HG03571 (cell line): ENCODE results near the gene PMEPA1.

Source experiments
- ATAC-seq: cut with Tn5 transposase; IDR thresholded peaks from one replicate; pipeline ENCODE4 v1.9.1; 2021; ENCODE audit not compliant: unreplicated experiment

Gene PMEPA1

DNA sequence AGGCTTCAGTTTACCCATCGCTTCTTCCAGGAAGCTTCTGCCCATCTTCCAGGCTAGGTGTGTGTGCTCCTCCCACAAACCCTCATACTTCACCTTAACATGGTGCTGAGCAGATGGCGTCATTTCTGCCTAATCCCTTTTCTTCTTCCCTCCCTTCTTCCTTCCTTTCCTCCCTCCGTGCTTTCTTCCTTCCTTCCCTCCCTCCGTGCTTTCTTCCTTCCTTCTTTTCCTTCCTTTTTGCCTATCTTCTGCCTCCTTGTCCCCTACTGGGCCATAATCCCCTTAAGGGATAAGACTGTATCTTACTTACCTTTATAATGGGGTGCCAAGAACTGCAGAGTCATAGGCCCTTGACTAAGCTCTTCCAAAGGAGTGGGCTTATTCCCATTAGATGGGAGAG, 27.5 kb upstream of the PMEPA1 start:
- ATAC-seq, result no peak

DNA sequence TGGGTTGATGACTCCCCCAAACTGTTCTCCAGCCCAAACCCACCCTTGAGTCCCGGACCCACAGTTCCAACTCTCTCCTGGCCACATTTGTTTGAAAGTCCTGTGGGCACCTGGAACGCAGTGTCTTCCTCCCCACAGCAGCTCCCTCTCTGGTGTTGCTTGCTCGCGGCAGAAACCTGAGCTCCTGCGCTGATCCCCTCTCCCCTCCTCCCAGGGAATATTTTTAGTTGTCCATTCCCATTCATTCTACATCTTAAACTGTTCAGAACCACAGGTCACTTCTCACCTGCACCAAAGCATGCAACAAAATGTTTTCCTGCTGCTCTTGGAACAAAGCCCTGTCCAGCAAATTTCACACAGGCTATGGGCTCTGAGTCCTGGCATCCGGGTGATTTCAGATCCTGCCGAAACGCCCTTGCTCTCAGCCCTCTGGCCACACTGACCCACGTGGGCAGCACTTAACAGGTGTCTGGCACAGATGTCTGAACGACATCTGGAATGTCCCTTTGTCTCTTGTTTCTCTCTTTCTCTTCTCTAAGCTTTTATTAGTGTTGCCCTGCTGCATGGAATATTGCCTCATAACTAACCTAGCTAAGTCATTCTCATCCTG, 27.0 kb upstream of the PMEPA1 start:
- ATAC-seq, result no peak

DNA sequence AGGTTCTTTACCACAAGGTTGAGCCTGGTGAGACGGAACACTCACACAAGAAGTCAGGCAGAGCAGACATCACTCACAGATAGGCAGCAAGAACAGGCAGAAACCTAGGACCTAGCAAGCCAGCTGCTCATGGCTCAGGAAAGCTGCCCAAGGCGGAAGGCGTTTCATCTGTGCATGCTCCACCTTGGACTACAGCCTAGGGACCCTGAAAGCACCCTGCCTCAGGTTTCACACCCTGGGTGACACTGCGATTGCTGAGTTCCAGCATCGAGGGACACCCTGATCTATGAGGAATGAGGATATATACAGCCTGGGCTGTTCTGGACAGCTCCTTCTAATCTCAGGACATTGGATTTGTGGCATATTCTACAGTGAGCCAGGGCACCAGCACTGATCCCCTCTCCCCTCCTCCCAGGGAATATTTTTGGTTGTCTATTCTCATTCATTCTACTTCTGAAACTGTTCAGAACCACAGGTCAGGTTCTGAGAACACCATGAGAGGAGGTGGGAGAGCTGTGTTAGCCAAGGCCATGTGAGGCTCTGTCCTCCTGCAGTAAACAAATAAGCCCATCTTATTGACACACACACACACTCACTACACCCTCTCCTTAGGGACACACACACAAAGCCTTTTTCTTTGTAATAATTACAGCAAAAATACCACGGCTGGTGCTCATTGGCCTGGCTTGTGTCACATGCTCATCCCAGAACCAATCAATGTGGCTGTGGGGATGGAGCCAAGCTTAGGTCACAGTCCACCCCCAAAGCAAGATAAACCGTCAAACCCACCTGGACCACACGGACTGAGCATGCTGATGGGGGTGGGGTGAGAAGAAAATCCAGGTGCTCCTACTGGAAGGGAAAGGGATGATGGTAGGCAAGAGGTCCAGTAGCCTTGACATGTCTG, 26.3 kb upstream of the PMEPA1 start:
- ATAC-seq, result no peak

DNA sequence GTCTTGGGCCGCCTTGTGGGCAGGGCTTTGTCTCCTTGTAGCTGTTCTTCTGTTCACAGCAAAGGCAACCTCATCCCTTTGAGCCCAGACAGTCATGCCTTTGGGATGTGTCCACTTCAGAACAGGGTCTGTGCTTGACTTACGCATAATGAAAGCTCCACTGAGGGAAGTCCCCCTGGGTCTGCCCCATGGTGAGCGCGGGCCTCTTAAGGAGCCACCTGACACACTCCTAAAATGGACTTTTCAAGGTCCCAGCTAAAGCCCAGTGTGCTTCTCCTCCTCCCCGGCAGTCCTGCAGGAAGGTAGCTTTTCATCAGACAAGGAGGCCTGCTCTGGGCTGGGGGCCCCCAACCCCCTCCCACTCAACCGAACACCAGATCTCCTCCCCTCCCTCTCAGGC, 24.9 kb upstream of the PMEPA1 start:
- no peak for ATAC-seq

DNA sequence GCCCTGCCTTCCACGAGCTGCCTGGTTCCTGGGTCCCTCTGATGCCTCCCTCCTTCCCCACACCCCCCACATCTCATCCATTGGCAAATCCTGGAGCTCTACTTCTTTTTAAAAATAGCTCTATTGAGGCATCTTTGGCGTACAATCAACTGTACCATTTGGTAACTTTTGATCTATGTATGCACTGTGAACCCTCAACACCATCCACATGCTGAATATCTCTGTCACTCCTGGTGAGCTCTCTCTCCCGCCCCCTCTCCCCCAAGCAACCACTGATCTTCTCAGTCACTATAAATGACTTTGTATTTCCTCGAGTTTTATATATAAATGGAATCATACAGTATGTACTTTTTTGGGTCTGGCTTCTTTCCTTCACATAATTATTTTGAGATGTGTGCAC, 22.4 kb upstream of the PMEPA1 start:
- ATAC-seq, result no peak

DNA sequence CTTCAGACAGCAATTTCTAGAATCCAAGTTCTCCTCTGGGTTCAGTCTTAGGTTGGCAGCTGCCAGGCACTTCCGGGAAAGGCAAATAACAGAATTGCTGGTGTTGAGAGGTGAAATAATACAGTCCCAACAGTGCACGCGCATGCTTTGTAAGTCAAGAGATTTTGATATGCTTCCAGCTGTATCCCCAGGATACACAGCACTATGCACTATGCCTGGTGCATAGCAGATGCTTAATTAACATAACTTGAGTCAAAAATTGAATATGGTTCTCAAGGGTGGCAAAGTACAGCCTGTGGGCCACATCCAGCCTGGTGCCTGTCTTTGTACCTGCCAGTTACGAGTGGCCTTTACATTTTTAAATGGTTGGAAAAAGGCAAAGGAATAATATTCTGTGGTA, 18.9 kb upstream of the PMEPA1 start:
- ATAC-seq, result no peak

DNA sequence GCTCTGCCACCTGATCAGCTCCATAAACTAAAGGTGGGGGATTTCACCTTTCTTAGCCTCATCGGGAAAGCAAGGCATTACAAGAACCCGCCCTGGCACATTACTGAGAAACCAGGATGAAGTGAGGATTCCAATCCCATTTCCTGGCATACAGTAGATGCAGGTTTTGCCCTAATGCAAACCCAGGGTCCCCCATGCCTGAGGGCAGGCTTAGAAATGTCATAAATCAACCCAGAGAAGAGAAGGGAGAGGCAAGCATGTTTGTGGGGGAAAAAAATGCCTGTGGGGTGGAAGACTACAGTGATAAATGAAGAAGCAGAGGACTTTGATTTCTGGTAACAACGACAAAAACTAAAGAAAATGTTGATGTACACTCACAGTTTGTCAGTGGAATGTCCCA, 18.0 kb upstream of the PMEPA1 start:
- ATAC-seq, result no peak

DNA sequence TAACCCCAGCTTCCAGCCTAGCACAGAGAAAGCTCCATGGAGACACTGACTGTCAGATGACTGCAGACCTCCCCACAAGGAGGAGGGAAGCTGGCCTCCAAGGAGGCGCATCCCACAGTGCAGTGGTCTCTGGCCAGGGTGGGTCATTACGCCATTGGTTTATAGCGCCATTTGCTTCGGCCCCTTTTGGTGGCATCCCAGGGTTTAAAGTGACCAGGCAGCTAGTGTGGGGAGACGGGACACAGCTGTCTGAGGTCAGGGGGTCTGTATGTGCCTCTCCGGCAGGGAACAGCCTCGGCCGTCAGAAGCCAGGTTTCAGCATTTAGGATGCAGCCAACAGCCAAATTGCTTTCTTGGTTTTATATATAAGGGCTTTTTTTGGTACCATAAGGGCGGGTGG, 15.8 kb upstream of the PMEPA1 start:
- ATAC-seq, result no peak

DNA sequence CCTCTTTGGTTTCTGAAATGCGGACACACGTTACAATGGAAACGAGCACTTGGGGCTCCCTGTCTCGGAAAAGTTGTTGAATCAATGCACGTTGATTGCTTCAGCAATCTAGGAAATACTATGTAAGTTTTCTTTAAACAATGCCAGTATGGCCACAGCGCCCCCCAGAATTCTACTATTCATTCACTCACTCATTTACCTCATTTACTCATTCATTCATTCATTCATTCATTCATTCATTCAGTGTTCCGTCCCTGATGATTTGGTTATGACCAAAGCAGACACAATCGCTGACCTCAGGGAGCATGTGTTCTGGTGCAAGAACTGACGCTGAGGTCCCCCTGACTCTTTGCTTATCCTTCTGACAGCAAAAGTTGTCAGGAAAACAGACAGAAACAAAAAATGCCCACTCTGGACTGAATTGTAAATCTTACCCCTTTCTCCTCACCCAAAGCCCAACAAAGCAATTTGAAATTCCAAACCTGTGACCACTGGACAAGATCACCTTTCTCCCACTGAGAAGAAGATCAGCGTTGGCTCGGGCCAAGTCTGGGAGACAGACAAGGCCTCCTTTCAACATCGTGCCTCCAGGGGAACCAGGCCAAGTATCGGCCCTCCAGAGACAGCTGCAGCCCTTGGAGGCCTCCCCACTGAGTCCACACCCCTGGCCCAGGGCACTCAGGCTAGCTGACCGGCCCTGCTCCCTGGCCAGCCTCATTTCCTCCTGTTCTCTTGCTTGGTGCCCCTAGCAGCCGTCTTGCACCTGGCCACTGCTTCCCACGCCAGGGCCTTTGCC, 15.0 kb upstream of the PMEPA1 start:
- ATAC-seq, result no peak

DNA sequence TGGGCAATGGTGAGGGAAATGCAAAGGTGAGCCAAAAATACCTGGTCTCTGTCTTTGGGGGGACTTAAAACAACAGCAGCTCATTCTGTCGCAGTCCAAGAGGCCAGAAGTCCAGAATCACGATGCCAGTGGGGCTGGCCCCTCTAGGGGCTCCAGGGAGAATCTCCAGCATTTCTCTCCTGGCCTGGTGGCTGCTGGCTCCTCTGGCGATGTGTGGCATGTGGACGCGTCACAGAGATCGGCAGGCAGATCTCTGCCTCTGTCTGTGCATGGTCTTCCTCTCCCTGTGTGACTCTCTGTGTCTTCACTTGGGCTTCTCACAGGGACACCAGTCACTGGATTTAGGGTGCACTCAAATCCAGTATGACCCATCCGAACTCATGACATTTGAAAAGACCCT, 14.0 kb upstream of the PMEPA1 start:
- ATAC-seq, result no peak

DNA sequence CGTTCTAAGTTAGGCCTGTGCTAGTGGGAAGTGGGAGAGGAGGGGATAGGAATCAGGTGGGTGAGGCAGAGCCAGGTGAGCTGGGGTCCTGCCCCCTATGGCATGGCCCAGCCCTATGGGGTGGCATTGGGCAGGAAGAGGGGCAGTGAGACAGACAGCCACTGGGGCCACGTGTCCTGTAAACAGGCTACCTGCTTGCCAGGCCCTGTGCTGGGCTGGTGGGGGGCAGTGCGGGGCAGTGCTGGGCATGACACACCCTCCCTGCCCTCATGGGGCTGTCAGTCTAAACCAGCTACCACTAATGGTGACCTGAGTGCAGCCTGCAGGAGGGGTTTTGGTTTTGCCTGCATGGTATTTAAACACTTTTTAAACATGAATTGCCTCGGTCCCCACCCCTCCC, 10.1 kb upstream of the PMEPA1 start:
- no peak for ATAC-seq

DNA sequence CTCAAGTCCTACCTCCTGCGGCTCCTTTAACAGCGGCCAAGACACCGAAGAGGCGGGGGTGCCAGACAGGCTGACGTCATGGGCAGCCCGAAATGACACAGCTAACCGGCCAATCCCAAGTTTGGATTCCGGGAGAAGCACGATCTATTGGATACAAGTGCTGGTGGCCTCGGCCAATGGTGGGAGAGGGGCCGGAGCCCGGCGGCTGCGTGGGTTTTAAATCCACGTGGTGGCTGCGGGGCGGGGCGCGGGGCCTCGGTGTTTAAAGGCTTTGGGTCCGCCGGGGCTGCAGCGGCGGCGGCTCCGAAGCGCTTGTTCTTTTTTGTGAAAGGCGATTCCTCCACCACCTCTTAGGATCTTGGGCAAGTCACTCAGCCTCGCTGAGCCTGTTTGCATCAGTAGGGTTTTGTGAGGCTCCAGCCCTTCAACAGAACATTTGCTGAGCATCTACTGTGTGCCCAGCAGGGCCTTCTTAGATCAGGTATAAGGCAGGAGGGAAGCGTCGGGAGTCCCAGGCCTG, 8.7 kb upstream of the PMEPA1 start:
- peak; percentile 94 for ATAC-seq

DNA sequence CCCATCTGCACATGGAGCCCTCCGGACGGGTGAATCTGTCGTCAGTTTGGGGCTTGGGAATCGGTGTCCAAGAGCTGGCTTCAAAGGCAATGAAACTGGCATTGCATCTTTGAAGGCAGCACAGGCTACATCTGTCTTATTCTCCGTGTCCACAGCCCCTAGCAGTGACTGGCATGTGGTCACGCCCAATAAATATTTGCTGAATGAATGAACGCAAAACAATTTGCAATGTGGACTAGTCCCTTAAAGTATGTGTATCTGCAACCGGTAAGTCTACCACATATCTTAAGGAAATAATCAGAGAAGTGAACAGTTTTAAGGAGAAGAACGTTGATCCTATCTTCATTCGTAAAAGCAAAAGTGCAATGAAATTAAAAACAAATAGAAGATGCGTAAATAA, 8.0 kb upstream of the PMEPA1 start:
- ATAC-seq, result no peak

DNA sequence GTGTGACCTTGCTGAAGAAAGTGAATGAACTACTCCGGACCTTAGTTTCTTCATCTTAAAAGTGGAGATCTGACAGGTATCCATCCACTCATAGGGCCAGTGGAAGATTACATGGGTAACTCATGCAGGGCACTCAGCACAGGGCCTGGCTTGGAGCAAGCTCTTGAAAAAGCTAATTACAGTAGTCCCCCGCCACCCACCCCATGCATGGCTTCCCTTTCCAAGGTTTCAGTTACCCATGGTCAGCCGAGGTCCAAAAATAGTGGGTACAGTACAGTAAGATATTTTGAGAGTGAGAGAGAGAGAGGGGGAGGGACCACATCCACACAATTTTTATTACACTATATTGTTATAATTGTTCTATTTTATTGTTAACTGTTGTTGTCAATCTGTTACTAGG, 7.1 kb upstream of the PMEPA1 start:
- ATAC-seq, result no peak

DNA sequence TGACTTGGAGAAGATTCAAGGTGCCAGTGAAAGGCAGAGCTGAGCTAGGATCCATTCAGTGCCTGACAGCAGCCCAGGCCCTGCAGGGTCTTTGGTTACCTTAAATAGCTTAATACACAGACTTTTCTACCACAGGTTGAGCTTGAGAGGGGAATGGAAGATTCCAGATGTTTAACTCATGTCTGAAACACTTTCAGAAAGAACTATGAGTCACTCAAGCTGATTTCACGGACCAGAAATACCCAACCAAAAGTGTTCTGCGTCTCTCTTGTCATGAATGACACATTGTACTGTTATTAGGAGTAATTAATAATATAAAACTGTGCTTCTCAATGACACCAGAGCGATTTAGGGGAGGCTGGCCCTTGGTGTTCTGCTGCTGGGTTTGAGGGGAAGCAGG, 6.4 kb upstream of the PMEPA1 start:
- ATAC-seq, result no peak

DNA sequence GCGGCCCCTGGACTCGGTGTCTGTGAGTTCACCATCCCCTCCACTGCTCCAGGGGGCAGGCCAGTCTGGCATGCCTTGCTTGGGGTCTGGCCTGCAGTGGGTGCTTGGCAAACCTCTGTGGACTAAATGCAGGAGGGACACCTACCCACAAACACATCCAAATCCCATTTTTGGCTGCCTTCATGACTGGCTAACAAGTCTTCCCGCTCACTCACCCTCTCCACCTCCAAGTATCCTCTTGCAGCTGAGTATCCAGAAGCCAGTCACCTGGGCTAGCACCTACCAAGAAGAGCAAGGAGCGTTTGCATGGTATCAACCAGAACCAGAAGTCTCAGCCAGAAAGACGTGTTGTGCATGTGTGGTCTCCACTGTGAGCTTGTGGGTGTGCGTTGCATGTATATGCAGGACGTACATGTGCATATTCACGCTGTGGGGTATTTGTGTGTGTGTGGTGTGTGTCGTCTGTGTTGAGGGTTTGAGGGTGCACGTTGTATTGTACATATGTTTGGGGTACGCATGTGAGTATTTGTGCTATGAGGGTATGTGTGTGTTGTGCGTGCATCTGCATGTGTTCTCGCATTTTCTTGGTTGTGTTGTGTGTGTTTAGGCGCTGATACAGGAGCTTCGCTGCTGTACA, 5.6 kb upstream of the PMEPA1 start:
- no peak for ATAC-seq

DNA sequence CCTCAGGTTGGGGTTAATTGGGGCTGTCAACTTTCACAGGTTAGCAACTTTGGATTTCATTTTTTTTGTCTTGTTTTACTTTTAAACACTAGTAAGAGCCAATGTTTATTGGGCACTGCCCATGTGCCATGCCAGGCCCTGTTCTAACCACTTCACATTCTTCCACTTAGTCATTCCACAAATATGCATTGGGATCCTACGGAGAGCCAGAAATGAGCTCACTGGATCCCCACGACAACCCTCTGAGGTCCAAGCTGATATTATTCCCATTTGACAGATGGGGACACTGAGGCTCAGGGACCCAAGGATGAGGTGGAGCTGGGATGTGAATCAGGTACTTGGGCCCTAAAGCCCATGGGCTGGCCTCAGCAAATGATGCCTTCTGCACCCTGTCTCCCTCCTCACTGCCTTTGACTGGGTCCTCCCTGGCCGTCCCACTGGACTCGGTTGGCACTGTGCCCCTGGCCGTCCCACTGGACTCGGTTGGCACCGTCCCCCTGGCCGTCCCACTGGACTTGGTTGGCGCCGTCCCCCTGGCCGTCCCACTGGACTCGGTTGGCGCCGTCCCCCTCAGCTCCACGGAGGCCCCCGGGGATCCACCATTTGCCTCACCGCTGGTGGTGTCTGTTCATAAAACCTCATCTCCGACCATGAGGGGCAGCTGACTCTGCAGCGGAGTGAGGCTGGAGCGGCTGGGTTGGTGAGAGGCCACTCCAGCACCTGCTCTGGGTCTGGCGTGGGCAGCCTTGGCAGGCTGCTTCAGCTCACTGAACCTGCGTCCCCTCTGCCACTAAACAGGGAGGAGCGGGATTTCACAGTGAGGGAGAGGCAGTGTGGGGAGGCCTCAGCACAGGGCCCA, 4.8 kb upstream of the PMEPA1 start:
- ATAC-seq, result no peak

DNA sequence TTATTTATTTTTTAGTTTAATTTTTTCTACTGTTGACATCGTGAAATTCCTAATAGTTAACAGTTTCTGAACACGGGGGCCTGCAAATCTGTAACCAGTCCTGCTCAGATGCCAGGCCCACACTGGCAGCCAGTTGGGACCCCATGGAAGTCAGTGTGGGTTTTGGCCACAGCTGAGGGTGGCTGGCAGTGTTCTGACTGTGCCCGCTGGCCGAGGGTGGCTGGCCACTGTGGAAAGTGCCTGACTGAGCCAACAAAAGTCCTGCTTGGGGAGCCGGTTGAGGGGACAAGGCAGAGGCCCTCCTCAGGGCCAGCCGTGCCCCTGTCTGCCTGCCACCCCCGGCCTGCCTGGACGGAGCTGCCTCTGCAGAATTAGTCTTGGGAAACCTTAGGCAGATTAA, 4.1 kb upstream of the PMEPA1 start:
- no peak for ATAC-seq

DNA sequence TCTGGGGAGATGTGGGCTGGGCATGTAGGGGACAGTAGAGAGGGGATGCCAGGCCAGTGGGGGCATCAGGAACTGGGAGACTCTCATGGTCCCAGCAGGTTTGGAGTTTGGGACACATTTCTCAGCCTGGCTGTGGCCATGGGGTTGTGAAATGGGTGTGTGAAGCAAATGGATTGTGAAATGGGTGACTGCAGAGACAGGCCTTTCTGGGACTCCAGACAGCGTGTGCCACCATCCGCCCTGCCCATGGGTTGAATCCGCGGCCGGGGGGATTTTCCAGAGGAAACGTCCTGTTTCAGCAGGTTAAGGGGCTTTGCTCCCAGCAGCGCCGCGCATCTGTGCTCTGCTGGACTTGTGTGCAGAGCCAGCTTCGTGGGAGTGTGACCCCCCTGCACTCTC, 3.7 kb upstream of the PMEPA1 start:
- ATAC-seq, result no peak

DNA sequence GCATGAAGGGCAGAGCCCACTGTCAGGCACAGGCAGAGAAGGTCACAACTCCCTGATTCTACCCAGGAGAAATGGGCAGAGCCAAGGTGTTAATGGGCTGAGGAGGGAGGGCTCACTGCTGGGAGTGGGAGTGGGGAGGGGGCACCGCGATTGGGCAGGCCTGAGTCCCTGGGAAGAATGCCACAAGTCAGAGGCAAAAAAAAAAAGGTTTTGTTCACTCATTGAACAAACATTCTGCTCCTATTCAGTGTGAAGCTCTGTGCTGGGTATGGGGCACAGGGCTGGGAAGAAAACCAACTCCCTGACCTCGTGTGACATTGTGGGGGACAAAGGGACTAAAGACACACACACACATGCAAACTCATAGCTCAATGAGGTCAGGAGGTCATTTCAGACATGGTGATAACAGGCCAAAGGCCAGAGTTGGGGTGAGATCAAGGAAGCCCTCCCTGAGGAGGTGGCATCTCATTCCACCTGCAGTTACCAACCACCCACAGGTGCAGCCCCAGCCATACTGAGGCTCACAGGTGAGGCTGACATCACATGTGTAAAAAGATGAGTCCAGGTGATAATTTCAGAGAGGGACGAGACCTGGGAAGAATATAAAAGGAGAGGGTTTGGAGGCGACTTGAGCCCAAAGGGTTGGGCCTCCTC, 3.2 kb upstream of the PMEPA1 start:
- no peak for ATAC-seq
